CD14-positive monocyte (primary cell): ENCODE measurements around the gene SNX12. TPM values are rescaled to one million over a fixed set of nuclear protein-coding genes. Genes with fewer than 3 reads are reported as not detected.

Experiments used
- DNase-seq, 3 donors: peaks; one replicate each; pipeline ENCODE4 v3.0.0-alpha.2; 2011 to 2022
- H2AFZ ChIP-seq: 2 replicates; pipeline ENCODE4 v1.6.0; 2012; ENCODE audit warnings: mild to moderate bottlenecking, low read depth, low read length, inconsistent platforms; ENCODE audit not compliant: insufficient read depth, poor library complexity, severe bottlenecking
- H3K27ac ChIP-seq, 2 donors: 1 replicate in 1 of 2; 2 replicates in 1 of 2; pipeline ENCODE4 v1.5.1; 2012 to 2013; ENCODE audit warnings: low read length in 2 of 2, control low read depth in 1 of 2, inconsistent platforms in 1 of 2, low read depth in 1 of 2, mild to moderate bottlenecking in 1 of 2
- H3K27me3 ChIP-seq, 2 donors: one replicate each; pipeline versions ENCODE4 v1.6.0 to v1.6.1; 2011 to 2013; ENCODE audit warnings: low read length in 2 of 2; ENCODE audit not compliant: control insufficient read depth in 2 of 2, insufficient read depth in 2 of 2
- H3K36me3 ChIP-seq, 2 donors: replicated peaks in 1 of 2; 1 replicate in 1 of 2; 2 replicates in 1 of 2; pipeline versions ENCODE4 v1.5.1 to v1.6.1; 2012 to 2013; ENCODE audit warnings: low read length in 2 of 2, control low read depth in 1 of 2, inconsistent platforms in 1 of 2, mild to moderate bottlenecking in 1 of 2; ENCODE audit not compliant: insufficient read depth in 2 of 2, control insufficient read depth in 1 of 2
- H3K4me1 ChIP-seq, 2 donors: 1 replicate in 1 of 2; 2 replicates in 1 of 2; pipeline versions ENCODE4 v1.5.1 to v1.6.1; 2012 to 2013; ENCODE audit warnings: low read length in 2 of 2, control low read depth in 1 of 2, inconsistent platforms in 1 of 2, mild to moderate bottlenecking in 1 of 2, moderate library complexity in 1 of 2; ENCODE audit not compliant: insufficient read depth in 2 of 2, control insufficient read depth in 1 of 2
- H3K4me2 ChIP-seq: replicated peaks from 2 replicates; pipeline ENCODE3; 2012; ENCODE audit warnings: low read length, moderate library complexity, mild to moderate bottlenecking; ENCODE audit not compliant: poor library complexity, severe bottlenecking; ENCODE audit errors: extremely low read depth
- H3K4me3 ChIP-seq, 3 experiments: fragments of 200-600 bp in 1 of 3; sonication (generic) in 1 of 3; replicated peaks in 1 of 3; 1 replicate in 2 of 3; 2 replicates in 1 of 3; pipeline ENCODE4 v1.5.1; 2011 to 2013; ENCODE audit warnings: low read length in 3 of 3, mild to moderate bottlenecking in 3 of 3, control low read depth in 2 of 3, low read depth in 2 of 3, inconsistent platforms in 1 of 3, moderate library complexity in 1 of 3
- H3K79me2 ChIP-seq: 2 replicates; pipeline ENCODE4 v1.6.0; 2012; ENCODE audit warnings: mild to moderate bottlenecking, control low read depth, inconsistent platforms, low read length, moderate library complexity; ENCODE audit not compliant: insufficient read depth
- H3K9ac ChIP-seq: 2 replicates; pipeline ENCODE4 v1.6.0; 2017; ENCODE audit warnings: low read length, mild to moderate bottlenecking; ENCODE audit not compliant: insufficient read depth, poor library complexity, severe bottlenecking
- H3K9me3 ChIP-seq, 2 donors: replicated peaks in 1 of 2; 1 replicate in 1 of 2; 2 replicates in 1 of 2; pipeline versions ENCODE4 v1.5.1 to v1.6.1; 2012 to 2013; ENCODE audit warnings: low read length in 2 of 2, control low read depth in 1 of 2; ENCODE audit not compliant: control insufficient read depth in 1 of 2, insufficient read depth in 1 of 2
- H4K20me1 ChIP-seq: 2 replicates; pipeline ENCODE4 v1.6.0; 2012; ENCODE audit warnings: mild to moderate bottlenecking, low read length, control low read depth, moderate library complexity; ENCODE audit not compliant: insufficient read depth
- H3K27ac Mint-ChIP-seq, 7 donors: one replicate each; pipeline ENCODE4 v1.8.0; 2020; ENCODE audit warnings: mild to moderate bottlenecking in 7 of 7, mixed read lengths in 7 of 7, moderate library complexity in 6 of 7, inconsistent platforms in 2 of 7
- H3K27me3 Mint-ChIP-seq, 3 donors: one replicate each; pipeline ENCODE4 v1.8.0; 2021 to 2022; ENCODE audit warnings: low read depth in 3 of 3, mild to moderate bottlenecking in 3 of 3, mixed read lengths in 3 of 3, moderate library complexity in 3 of 3, inconsistent platforms in 1 of 3
- H3K36me3 Mint-ChIP-seq, 2 donors: one replicate each; pipeline ENCODE4 v1.8.0; 2020; ENCODE audit warnings: mixed read lengths in 2 of 2, inconsistent platforms in 1 of 2, mild to moderate bottlenecking in 1 of 2
- H3K4me1 Mint-ChIP-seq: one replicate; pipeline ENCODE4 v1.8.0; 2020; ENCODE audit warnings: mild to moderate bottlenecking, mixed read lengths
- H3K4me3 Mint-ChIP-seq, 2 donors: one replicate each; pipeline ENCODE4 v1.8.0; 2020; ENCODE audit warnings: mild to moderate bottlenecking in 2 of 2, mixed read lengths in 2 of 2, moderate library complexity in 1 of 2
- H3K9me3 Mint-ChIP-seq, 7 donors: one replicate each; pipeline ENCODE4 v1.8.0; 2020 to 2022; ENCODE audit warnings: mixed read lengths in 7 of 7, mild to moderate bottlenecking in 6 of 7, moderate library complexity in 6 of 7, inconsistent platforms in 2 of 7
- CTCF ChIP-seq: fragments of 200-600 bp; IDR thresholded peaks from one replicate; pipeline ENCODE4 v1.8.0; 2022; ENCODE audit warnings: antibody characterized with exemption, mild to moderate bottlenecking
- WGBS: methylation state at CpG from one replicate; pipeline ENCODE4 v1.1.5; 2013; ENCODE audit warnings: missing lambda C conversion rate; ENCODE audit not compliant: insufficient coverage; 5-methylcytosine and 5-hydroxymethylcytosine counted together
- intact Hi-C, 2 donors: fragments of 100-400 bp; cut with micrococcal nuclease; formaldehyde crosslinking; loops; one replicate each; pipeline versions ENCODE4 v1.15.0 to v1.15.1; 2023
- polyA plus RNA-seq, 3 donors: library from polyadenylated mRNA; depleted of rRNA in 1 of 3; unstranded in 2 of 3; stranded (reverse) in 1 of 3; fragments of 300-500 nt in 2 of 3; fragments of >200 nt in 1 of 3; fragmentation: Illumina TruSeq in 2 of 3; gene quantifications; 1 replicate in 2 of 3; 2 replicates in 1 of 3; pipeline ENCODE4 v1.2.3, GENCODE V29; 2012 to 2021

The SNX12 gene
- polyA plus RNA-seq, 3 donors = 4.2 to 12.9 (median 5.0) TPM

DNA sequence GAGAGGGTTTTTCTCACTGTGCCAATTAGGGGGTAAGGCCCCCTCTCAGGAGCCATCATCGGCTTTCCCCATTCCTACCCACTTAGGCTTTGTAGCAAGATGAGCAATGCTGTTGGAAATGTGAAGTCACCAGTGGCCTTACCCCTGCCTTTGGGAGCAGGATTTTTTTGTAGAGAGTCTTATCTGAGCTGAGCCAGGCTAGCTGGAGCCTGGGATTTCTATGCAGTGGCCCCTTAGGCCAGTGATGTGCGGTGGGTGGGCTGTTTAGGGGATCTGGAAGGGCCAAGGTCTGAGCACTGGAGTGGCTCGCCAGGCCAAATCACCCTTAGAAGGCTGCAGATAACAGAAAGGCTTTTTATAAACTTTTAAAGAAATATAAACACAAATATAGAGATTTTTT lies 34.2 kb upstream of the SNX12 start:
- DNase-seq = no peak
- Histone ChIP-seq H3K4me2 (no peak overlapping the region), H3K36me3 (peaks cover 5 to 7% of the 10 kb centered on the region in 2 donors), H2AFZ (no peak overlapping the region), H3K4me3 (no peak overlapping the region), H3K9me3 (no peaks in the 10 kb centered on the region), H3K9ac (no peak overlapping the region), H4K20me1 (no peaks in the 10 kb centered on the region), H3K4me1 (peaks cover 48 to 49% of the 10 kb centered on the region in 2 donors), H3K27ac (no peak overlapping the region), H3K79me2 (no peaks in the 10 kb centered on the region), H3K27me3 (no peaks in the 10 kb centered on the region)
- Mint-ChIP-seq H3K4me1 (peaks cover 52% of the 10 kb centered on the region), H3K4me3 (no peak overlapping the region), H3K27me3 (peaks cover 0 to 9% (median 0%) of the 10 kb centered on the region in 3 donors), H3K9me3 (peaks cover 0 to 1% (median 0%) of the 10 kb centered on the region in 7 donors), H3K36me3 (peaks cover 18% of the 10 kb centered on the region in 2 donors), H3K27ac (peak overlapping the region in 1 of 7 donors; percentile 60)
- TF ChIP-seq CTCF = no peak
- no CpG with 5 or more reads among the region's 3 CpGs for WGBS
- intact Hi-C loops = loop anchor here in 1 of 2 donors (2.0 kb wide), 1 partner anchor 17 kb away; the partner anchor contains the start of gene MED12

DNA sequence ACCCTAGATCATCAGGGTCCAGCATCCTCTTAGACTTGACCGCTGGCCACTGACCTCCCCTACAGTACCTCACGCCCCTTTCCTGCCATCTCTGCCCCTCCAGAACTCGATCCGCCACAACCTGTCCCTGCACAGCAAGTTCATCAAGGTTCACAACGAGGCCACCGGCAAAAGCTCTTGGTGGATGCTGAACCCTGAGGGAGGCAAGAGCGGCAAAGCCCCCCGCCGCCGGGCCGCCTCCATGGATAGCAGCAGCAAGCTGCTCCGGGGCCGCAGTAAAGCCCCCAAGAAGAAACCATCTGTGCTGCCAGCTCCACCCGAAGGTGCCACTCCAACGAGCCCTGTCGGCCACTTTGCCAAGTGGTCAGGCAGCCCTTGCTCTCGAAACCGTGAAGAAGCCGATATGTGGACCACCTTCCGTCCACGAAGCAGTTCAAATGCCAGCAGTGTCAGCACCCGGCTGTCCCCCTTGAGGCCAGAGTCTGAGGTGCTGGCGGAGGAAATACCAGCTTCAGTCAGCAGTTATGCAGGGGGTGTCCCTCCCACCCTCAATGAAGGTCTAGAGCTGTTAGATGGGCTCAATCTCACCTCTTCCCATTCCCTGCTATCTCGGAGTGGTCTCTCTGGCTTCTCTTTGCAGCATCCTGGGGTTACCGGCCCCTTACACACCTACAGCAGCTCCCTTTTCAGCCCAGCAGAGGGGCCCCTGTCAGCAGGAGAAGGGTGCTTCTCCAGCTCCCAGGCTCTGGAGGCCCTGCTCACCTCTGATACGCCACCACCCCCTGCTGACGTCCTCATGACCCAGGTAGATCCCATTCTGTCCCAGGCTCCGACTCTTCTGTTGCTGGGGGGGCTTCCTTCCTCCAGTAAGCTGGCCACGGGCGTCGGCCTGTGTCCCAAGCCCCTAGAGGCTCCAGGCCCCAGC lies 32.7 kb upstream of the SNX12 start:
- DNase-seq = no peak
- Histone ChIP-seq H3K4me3 (no peak overlapping the region), H3K27me3 (no peaks in the 10 kb centered on the region), H3K4me2 (no peak overlapping the region), H3K9ac (no peak overlapping the region), H3K27ac (no peak overlapping the region), H3K4me1 (peaks cover 46 to 48% of the 10 kb centered on the region in 2 donors), H4K20me1 (no peaks in the 10 kb centered on the region), H2AFZ (no peak overlapping the region), H3K9me3 (no peaks in the 10 kb centered on the region), H3K79me2 (no peaks in the 10 kb centered on the region), H3K36me3 (peaks cover 5 to 7% of the 10 kb centered on the region in 2 donors)
- H3K4me3 Mint-ChIP-seq = no peak overlapping the region
- peaks cover 0 to 14% (median 0%) of the 10 kb centered on the region in 3 donors for H3K27me3 Mint-ChIP-seq
- H3K36me3 Mint-ChIP-seq = peaks cover 13 to 18% of the 10 kb centered on the region in 2 donors
- 92% methylated on average over 6 of the region's 31 CpGs for WGBS
- H3K27ac Mint-ChIP-seq = peak overlapping the region in 1 of 7 donors; percentile 1
- H3K9me3 Mint-ChIP-seq = peaks cover 0 to 6% (median 0%) of the 10 kb centered on the region in 7 donors
- intact Hi-C loops = no loop called here
- H3K4me1 Mint-ChIP-seq = peaks cover 46% of the 10 kb centered on the region
- TF ChIP-seq CTCF = no peak
